ENCODE results near the gene STX8.

DNA sequence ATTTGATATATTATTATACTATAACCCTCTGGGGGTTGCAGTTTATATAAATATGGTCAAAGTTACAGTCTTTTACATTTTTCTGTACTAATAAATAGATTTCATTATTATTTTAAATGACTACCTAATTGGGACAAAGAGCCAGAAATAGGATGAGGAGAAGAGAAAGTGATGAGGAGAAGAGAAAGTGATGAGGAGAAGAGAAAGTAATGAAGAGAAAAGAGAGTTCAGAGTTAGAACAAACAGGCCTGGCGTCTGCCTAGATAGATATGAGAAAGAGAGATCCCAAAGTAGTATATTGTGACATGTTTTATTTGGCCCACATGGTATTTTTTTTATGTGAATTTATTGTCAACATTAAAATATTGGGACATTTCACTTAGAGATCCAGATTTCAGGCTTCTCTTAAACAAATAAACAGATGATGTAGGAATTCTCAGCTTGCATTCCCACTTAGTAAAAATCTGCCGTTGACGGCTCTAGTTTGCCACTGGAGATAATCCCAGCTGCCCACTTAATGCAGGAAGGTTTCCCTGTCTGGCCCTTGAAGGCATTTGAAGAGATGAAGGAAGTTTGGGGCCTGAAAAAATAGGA lies 210.7 kb downstream of the STX8 start:
- TF ChIP-seq TAF1 (IDR thresholded peaks at IDR 0.05; ENCODE audit: borderline replicate concordance, low read depth, low read length) = no peak
- TF ChIP-seq POLR2AphosphoS5 (IDR thresholded peaks at IDR 0.05; ENCODE audit: low read depth, low read length) = no peak
- no peak for TF ChIP-seq POLR2A (IDR thresholded peaks at IDR 0.05; ENCODE audit: low read depth, low read length)

Measured in GM12892 (cell line).